GM18868 (cell line): ENCODE data around the gene C1orf122.
A peak's percentile ranks its signal among the peaks of the same experiment; 100 is the strongest.
"Not testable (repeated sequence)": the region's sequence is repeated elsewhere in the genome, so short reads cannot be mapped to it uniquely, and the experiment has no call there.

ENCODE experiments used
- ATAC-seq: cut with Tn5 transposase; IDR thresholded peaks from one replicate; pipeline ENCODE4 v1.9.1; 2021; ENCODE audit warnings: mild to moderate bottlenecking, moderate library complexity; ENCODE audit not compliant: unreplicated experiment

Gene C1orf122

GRCh38 chr1:37807555-37808368, at the start of gene C1orf122, which contains the start of gene YRDC:
Gene C1orf122, plus strand, starts transcription at chr1:37807790. Its CDS starts 615 bp downstream, at chr1:37808405.
Gene YRDC, minus strand, starts transcription at chr1:37808208. Its CDS starts 28 bp downstream, at chr1:37808180.
- ATAC-seq, result peak; percentile 86

DNA sequence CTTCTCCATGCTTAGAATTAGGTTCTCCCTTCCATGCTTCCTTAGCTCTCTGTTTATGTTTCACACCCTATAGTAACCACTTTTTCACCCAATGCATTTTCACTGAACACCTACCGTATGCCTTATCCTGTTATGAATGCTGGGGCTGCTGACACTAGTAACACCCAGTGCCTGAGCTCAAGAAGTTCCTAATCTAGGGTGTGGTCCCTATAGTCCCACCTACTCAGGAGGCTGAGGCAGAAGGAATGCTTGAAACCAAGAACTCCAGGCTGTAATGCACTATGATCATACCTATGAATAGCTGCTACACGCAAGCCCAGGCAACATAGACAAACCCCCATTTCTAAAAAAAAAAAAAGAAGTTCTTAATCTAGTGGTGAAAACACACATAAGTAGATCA, 48.1 kb upstream of the C1orf122 start:
- ATAC-seq, result no peak

DNA sequence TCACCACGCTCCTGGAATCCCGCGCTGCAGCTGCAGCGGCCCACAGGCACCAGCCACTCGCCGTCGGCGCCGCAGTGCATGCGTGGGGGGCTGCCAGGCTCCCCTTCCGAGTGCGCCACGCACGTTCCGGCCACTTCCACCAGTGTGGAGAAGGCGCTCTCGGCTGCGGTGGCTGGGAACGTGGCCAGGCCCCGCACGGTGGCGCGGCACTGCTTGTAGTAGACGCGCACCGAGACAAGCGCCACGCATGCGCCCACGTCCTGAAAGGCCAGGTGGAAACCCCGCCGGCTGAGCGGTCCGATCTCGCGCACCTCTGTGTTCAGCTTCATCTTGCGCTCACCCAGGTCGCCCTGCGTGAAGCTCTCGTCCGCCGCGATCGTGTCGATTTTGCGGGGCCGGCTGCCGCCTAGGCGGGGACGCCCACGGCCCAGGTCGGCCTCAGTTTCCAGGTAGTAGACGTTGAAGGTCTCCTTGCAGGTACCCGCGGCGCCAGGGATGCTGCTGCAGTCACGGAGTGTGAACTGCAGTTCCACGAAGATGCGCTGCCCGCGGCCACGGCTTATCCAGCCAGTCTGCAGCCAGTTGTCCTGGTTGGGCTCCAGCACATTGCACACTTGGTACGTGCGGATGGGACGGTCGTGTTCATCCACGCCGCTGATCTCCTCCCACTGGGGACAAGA, 46.0 kb upstream of the C1orf122 start:
- ATAC-seq, result no peak

DNA sequence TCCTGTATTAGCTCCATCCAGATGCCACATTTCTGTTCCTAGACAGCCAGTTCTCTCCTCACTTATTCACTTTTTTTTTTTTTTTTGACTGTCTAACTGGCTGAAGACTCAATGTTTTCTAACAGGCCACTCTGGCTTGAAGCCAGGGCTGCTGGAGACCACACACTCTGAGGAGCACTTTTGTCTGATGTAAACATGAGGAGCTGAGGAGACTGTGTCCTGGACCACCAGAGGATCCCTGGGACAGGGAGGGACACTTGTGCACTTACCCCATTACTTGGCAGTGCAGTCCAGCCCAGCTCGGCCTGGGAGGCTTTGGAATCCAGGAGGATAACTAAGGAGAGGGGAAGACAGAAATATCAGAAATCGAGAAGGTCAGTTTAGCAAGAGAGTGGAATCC, 45.1 kb upstream of the C1orf122 start:
- ATAC-seq, result no peak

DNA sequence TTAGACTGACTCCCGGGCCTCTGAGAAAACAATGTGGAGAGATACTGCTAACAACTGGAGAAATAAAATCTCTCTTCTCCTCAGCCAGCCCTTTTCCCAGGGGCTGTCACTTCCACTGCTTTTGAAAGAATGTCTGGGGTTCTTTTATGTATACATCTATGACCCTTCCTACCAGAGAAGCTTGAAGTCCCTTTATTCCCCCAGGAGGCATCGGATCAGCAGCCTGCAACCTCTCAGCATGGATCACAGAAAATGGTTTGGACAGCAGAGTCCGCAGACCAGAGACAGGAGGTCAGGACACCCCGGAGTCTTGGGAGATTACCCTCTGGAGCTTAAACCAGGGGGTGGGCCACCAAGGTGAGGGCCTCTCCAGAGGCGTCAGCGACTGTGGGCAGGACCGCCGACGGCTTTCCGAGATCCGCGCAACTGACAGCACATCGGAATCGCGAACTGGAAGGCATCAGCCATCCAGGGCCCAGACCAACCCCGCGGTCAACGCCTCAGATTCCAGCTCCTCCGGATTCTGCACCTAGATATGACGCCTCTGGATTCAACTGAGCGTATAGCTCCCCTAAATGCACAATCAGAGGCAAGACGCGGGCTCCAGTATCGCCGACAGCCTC, 43.7 kb upstream of the C1orf122 start:
- no peak for ATAC-seq

- ATAC-seq, result no peak
Observed at GRCh38 chr1:37764414-37764825, 43.2 kb upstream of the C1orf122 start.

- no peak for ATAC-seq
Observed at GRCh38 chr1:37764888-37765441, 42.6 kb upstream of the C1orf122 start, which contains the start of gene EPHA10. Gene EPHA10, minus strand, starts transcription at chr1:37765120. Its CDS starts 54 bp downstream, at chr1:37765066.

DNA sequence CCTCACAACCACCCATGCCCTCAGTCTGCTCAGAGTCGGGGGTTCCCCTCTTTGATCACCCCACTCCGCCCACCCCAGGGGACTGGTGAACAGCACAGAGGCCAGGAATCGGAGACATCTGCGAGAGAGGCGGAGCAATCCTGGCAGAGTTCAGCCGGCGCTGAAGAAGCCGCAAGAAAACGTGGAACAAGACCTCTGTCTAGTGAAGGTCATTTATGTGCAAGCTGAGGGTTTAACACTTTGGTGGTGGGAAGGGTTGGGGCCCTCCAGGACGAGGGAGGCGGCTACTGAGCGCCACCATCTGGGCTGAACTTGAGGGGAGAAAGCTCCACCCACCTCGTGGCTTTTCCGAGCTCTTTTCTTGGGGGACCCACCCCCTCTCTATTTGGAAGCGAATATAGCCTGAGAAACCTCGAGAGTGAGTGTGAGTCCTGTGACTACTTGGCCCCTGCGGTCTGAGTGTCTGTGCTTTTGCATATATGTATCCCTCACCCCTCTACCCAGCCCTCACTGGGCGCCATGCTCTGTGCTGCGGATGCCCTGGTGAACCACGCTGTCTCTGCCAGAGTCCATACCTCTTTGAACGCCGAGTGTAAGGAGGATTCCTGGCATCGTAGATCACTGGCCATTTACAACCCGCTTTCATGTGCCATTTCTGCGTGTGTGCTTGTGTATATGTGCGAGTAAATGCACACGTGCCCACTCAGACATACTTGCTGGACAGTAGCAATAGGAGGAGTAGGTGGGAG, 41.5 kb upstream of the C1orf122 start:
- no peak for ATAC-seq

- ATAC-seq, result no peak
Observed at GRCh38 chr1:37767488-37767887, 40.1 kb upstream of the C1orf122 start.

GRCh38 chr1:37771440-37771839, 36.1 kb upstream of the C1orf122 start:
- not testable (repeated sequence) for ATAC-seq

DNA sequence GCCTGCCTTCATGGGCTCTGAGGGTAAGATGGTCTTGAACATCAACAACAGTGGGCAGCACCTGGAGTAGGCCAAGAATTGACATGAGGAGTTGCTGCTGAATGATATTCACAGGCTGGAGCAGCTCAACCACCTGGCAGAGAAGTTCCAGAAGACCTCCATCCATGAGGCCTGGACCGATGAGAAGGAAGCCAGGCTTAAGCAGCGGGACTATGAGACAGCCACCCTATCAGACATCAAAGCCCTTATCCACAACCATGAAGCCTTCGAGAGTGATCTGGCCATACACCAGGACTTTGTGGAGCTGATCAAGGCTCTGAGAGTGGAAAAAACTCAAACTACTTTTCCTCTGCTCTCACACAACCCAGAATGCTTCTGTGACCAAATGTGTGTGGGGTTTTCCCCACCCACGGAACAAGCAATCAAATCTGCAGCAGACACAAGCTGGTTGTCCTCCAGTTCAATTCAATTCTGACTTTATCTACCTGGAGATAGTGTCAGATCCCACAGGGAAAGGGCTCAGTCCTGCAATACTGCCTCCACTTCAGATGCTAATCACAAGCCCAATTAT, 30.6 kb upstream of the C1orf122 start:
- no peak for ATAC-seq

DNA sequence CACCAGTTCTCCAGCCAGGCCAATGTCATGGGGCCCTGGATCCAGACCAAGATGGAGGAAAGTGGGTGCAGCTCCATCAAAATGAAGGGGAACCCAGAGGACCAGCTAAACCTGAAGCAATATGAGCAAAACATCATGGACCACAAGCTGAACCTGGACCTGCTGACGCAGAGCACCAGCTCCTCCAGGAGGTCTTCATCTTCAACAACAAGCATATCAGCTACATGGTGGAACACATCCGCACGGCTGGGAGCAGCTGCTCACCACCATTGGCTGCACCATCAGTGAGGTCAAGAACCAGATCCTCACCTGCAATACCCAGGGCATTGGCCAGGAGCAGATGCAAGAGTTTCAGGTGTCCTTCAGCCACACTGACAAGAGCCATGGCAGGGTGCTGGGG, 28.9 kb upstream of the C1orf122 start:
- no peak for ATAC-seq

- ATAC-seq, result no peak
Observed at GRCh38 chr1:37782491-37782890, 25.1 kb upstream of the C1orf122 start.

DNA sequence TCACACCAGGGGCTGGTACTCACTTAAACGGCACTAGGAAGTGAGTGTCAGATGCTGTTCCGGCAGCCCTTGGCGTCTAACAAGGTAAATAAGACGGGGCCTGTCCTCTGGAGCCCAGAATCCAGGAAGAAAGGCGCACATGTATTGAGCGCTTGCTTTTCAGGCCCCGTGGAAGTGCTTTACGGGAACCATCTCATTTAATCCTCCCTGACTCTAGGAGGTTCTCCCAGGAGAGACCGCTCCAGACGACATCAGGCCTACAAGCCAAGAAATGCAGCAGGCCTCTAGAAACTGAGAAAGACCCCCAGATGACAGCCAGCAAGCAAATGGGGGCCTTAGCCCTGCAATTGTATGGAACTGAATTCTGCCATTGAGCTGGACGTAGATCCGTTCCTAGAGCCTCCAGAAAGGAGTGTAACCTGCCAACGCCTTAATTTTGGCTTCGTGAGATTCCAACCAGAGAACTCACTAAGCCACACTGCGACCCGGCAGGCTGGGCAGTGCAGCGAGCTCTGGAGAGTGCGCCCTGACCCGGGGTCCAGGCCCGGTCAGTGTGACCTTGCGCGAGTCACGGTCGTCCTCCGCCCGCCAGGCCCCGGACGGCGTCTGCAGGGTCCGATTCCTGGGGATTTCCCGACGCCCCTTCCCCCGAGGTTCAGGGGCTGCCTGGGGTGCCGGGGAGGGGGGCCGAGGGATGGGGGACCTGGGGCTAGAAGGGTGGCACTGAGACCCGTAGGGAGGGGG, 14.5 kb upstream of the C1orf122 start:
- no peak for ATAC-seq

DNA sequence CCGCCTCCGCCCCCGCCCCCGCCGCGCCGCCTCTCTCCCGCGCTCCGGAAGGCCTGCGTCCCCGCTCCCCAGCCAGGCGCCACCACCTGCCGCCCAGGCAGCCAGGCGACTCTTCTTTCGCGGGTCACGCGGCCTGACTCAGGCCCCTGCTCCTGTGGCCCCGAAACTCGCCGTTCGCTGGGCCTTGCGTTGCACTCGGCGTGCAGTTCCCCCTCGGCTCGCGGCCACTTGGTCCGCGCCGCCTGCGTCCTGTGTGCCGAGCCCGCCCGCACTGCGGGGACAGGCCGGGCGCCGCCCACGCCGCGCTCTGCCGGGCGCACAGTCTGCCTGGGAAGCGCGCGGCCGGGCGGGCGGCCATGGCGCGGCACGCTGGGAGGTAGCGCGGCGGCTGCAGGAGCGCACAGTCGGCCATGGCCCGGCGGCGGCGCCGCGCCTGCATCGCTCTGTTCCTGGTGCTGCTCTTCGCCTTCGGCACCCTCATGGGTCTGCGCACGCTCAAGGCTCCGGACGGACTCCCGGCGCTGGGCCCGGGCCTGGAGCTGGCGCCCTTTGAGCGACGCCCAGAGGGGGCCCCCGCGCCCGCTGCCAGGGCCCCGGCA, 13.7 kb upstream of the C1orf122 start, which contains the start of gene MANEAL:
TSS of gene MANEAL (plus strand) at position 75 of the 599 bp plus-strand sequence. CDS start at position 411, 336 bp downstream.
- peak; percentile 67 for ATAC-seq

DNA sequence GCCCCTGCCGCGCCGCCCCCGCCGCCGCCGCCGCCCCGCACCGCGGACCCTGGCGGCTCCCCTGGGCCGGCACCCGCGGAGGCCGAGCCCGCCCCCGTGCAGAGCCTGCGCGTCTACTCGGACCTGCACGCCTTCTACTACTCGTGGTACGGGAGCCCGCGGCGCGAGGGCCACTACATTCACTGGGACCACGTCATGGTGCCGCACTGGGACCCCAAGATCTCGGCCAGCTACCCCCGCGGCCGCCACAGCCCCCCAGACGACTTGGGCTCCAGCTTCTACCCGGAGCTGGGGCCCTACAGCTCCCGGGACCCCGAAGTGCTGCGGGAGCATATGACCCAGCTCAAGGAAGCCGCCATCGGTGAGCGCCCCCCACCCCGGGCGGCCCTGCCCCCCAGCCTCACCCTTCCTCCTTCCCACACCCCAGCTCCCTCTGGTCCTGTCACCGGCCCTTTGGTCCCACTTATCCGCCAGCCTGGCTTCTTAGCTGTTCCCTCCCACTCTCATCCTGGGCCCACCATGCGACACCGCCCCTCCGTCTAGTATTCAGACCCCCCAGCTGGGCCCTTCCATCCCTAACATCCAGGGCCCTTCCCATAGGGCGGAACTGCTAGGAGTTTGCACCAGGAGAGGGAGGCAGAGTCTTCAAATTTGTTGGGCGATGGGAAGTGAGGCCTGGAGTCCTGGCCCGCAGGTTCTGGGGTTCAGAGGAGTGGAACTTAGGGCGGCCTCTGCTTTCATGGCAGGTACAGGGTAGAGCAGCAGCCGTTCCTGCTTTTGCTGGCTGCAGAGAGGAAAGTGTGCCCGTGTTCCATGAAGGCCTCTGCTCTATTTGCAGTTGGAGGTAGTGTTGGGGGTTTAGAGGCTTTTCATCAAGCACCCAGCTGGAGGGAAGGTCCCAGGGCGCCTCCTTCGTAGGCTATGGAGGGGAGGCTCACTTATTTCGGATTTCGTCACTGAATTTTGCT, 12.9 kb upstream of the C1orf122 start:
- no peak for ATAC-seq

DNA sequence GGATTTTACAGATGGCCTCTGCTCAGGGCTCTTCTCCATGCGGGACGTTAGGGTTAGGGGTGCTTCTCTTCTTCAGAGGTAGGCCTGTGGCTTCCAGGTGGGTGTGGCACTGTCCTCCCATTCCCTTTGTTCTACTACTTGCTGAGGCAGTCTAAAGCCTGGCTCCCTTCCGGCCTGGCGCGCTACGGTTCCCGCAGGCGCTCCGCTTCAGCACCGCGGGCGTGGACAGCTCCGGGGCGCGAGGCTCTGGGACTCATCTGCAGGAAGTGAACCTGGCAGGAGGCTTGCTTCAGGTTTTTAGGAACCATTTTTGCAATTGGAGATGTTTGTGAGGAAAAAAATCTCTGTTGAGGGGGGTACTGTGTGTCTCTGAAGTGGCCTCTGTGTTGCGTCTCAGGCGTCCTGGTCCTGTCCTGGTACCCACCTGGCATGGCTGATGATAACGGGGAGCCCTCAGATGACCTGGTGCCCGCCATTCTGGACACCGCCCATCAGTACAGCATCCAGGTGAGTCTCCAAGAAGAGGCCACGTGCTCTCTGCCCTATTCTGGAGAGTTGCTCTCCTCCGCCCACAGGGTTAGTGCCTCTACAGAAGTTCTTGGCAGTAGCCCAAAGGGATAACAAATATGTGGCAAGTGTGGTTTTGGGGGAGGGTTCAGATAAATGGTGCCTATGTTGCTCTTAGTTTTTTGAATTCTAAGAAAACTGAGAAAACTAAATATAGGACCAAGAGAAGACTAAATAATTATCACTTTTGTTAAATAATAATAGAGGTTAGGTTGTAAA, 12.1 kb upstream of the C1orf122 start:
- ATAC-seq, result no peak
